Neutrophil (primary cell): ENCODE measurements around the gene ZKSCAN3.

Experiments
- H3K27ac ChIP-seq: fragments of 200-600 bp; sonication (generic); 2 replicates; pipeline ENCODE4 v1.5.1; 2016; ENCODE audit warnings: mild to moderate bottlenecking, moderate library complexity
- H3K27me3 ChIP-seq: fragments of 200-600 bp; sonication (generic); 2 replicates; pipeline ENCODE4 v1.6.0; 2016; ENCODE audit warnings: mild to moderate bottlenecking
- H3K36me3 ChIP-seq: fragments of 200-600 bp; sonication (generic); 2 replicates; pipeline ENCODE4 v1.5.1; 2017
- H3K4me1 ChIP-seq, 2 experiments: fragments of 200-600 bp in 1 of 2; sonication (generic) in 1 of 2; 1 replicate in 1 of 2; 2 replicates in 1 of 2; pipeline versions ENCODE4 v1.5.1 to v1.6.1; 2013 to 2016; ENCODE audit warnings: low read depth in 1 of 2, low read length in 1 of 2, mild to moderate bottlenecking in 1 of 2, moderate library complexity in 1 of 2; ENCODE audit not compliant: control insufficient read depth in 1 of 2, insufficient read depth in 1 of 2
- H3K4me3 ChIP-seq, 2 experiments: fragments of 200-600 bp in 1 of 2; sonication (generic) in 1 of 2; 1 replicate in 1 of 2; 2 replicates in 1 of 2; pipeline ENCODE4 v1.5.1; 2013 to 2016; ENCODE audit warnings: low read depth in 1 of 2, low read length in 1 of 2, mild to moderate bottlenecking in 1 of 2, moderate library complexity in 1 of 2
- H3K9me3 ChIP-seq: fragments of 200-600 bp; sonication (generic); 2 replicates; pipeline ENCODE4 v1.5.1; 2016
- TF ChIP-seq, protein P1 (sequence below): fragments of 200-600 bp; sonication (generic); IDR thresholded peaks from 2 replicates; pipeline ENCODE4 v1.5.1; 2016; ENCODE audit warnings: antibody characterized with exemption

Gene ZKSCAN3

DNA sequence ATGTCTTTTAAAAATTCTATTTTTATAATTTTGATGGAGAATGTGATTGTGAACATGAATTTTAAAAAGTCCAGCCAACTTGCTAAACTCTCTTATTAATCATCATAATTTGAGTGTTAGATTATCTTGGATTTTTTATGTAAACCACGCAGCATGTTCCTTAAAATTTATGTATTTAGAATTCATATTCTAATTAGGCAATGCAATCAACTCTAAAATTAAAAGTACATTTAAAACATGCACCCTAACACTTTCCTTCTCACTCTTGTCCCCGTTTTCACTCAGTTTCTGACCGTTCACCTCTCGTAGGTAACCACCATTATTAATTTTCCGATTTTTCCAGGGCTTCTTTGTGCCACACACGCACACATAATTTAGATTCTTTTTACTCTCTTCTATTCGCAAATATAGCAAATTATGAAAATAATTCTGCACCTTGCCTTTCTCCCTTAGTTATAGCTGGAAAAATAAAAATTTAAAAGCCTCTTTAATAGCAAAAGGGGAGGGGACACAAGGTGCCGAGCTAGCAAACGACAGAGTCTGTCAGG, 329 bp upstream of the ZKSCAN3 start:
- Histone ChIP-seq H3K4me1 (peaks cover 13 to 14% of the 10 kb centered on the region in 2 experiments), H3K9me3 (no peaks in the 10 kb centered on the region), H3K36me3 (no peaks in the 10 kb centered on the region), H3K4me3 (peak overlapping the region; percentile 62 to 75), H3K27me3 (peaks cover 28% of the 10 kb centered on the region), H3K27ac (peak overlapping the region; percentile 47)
- TF ChIP-seq, protein P1, sequence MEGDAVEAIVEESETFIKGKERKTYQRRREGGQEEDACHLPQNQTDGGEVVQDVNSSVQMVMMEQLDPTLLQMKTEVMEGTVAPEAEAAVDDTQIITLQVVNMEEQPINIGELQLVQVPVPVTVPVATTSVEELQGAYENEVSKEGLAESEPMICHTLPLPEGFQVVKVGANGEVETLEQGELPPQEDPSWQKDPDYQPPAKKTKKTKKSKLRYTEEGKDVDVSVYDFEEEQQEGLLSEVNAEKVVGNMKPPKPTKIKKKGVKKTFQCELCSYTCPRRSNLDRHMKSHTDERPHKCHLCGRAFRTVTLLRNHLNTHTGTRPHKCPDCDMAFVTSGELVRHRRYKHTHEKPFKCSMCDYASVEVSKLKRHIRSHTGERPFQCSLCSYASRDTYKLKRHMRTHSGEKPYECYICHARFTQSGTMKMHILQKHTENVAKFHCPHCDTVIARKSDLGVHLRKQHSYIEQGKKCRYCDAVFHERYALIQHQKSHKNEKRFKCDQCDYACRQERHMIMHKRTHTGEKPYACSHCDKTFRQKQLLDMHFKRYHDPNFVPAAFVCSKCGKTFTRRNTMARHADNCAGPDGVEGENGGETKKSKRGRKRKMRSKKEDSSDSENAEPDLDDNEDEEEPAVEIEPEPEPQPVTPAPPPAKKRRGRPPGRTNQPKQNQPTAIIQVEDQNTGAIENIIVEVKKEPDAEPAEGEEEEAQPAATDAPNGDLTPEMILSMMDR, result no peak

DNA sequence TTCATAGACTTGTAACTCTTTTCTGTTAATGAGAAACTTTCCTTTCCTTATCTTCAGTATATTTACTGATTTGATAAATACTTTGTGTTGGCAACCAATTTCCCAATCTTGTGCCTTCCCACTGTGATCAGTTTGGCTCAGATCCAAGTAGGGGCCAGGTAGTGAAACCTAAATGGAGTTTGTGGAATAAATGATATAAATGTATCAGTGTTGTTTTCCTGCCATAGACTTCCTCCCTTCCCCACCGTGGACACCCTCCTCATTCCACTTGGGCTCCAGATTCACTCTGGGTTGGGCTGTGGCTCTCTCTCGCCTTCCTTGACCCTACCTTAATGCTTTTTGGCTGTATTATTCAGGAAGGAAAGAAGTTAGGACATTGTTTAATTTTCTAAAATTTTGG, 1.3 kb downstream of the ZKSCAN3 start:
- peaks cover 19% of the 10 kb centered on the region for H3K27me3 ChIP-seq
- H3K9me3 ChIP-seq, result no peaks in the 10 kb centered on the region
- peaks cover 20 to 22% of the 10 kb centered on the region in 2 experiments for H3K4me1 ChIP-seq
- H3K36me3 ChIP-seq, result no peaks in the 10 kb centered on the region
- TF ChIP-seq, protein P1, result no peak
- H3K4me3 ChIP-seq, result no peak overlapping the region
- no peak overlapping the region for H3K27ac ChIP-seq

DNA sequence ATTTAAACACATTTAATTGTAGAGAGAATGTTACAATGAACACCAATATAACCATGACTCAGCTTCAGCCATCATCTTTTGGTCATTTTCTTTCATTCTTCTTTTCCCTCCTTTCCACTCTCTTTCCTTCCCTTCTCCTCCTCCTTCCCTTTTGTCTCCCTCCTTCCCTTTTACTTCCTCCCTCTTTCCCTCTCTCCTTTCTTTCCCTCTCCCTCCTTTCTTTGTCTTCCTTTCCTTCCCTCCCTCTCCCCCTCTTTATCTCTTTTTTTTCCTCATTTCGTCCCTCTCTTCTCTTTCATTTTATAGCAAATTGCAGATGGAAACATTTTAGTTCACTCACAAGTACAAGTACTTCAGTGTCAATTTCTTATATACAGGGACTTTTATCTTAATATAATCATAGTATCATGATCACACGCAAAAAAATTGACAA, 1.8 kb downstream of the ZKSCAN3 start:
- Histone ChIP-seq H3K27me3 (peaks cover 17% of the 10 kb centered on the region), H3K9me3 (no peaks in the 10 kb centered on the region), H3K4me1 (peaks cover 25 to 27% of the 10 kb centered on the region in 2 experiments), H3K27ac (no peak overlapping the region), H3K4me3 (no peak overlapping the region), H3K36me3 (no peaks in the 10 kb centered on the region)
- TF ChIP-seq, protein P1, result no peak

DNA sequence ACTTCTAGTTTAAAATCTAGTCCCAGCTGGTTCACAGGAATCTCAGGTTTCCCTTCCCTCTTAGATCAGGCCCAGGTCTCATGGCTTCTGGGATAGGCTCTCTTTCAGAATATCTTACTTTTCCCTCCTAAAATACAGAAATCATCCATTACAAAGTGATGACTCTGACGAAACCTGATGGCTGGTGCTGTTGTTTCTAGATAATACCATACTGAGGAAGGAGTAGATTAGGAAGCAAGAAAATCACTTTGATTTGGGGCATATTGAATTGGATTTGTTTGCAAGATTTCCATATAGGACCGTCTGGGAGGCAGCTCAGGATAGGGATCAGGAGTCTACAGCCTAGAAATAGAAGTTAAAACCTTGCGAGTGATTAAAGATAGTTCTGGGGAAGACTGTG, 3.6 kb downstream of the ZKSCAN3 start:
- no peak overlapping the region for H3K27ac ChIP-seq
- no peak overlapping the region for H3K4me3 ChIP-seq
- H3K4me1 ChIP-seq, result peaks cover 34 to 35% of the 10 kb centered on the region in 2 experiments
- H3K9me3 ChIP-seq, result no peaks in the 10 kb centered on the region
- no peaks in the 10 kb centered on the region for H3K36me3 ChIP-seq
- TF ChIP-seq, protein P1, result no peak
- H3K27me3 ChIP-seq, result peaks cover under 1% of the 10 kb centered on the region

DNA sequence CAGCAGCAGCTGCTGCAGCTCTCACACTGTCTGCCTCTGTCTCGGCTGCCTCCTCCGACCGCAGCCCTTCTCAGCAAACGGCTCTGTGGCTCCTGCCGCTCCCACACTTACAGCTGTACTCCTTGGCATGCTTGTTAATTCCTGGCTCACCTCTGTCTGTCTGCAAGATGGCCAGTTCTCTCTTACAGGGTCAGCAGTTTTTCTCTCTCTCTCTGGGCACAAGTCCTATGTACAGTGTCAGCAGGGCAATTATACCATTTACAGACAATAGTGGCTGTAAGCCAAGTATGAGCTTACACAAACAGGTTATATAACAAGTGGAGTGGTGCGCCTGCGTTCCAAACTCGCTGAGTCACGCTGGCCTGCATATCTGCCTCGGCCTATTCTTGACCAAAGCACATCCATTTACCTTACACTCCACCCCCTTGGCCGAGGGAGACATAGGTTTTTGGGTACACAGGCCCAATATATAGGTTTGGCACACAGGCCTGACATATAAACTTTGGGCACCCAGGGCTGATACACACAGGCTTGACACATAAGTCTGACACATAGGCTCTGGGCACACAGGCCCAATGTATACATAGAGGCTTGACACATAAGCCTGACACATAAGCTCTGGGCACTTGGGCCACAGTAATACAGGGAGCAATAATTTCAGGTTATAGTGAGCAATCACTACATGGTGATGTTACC, 4.4 kb downstream of the ZKSCAN3 start:
- TF ChIP-seq, protein P1, result no peak
- Histone ChIP-seq H3K36me3 (no peaks in the 10 kb centered on the region), H3K4me3 (no peak overlapping the region), H3K4me1 (peaks cover 34 to 35% of the 10 kb centered on the region in 2 experiments), H3K9me3 (no peaks in the 10 kb centered on the region), H3K27ac (no peak overlapping the region), H3K27me3 (no peaks in the 10 kb centered on the region)
